VCaP (cell line): ENCODE data around the gene MBLAC1.
A peak's percentile ranks its signal among the peaks of the same experiment; 100 is the strongest.

Source experiments
- H3K27ac ChIP-seq: fragments of 450-650 bp; 2 replicates; pipeline ENCODE4 v1.5.1; 2017
- CTCF ChIP-seq: fragments of 450-650 bp; conservative IDR thresholded peaks from 2 replicates; pipeline ENCODE4 v1.5.1; 2017; ENCODE audit warnings: mild to moderate bottlenecking, moderate library complexity

Gene MBLAC1

GRCh38 chr7:100119072-100119969, 7.4 kb upstream of the MBLAC1 start, which contains the start of the genes CNPY4 and TAF6:
CNPY4 (plus strand) TSS chr7:100119634; CDS start chr7:100119745, 111 bp downstream.
TAF6 (minus strand) TSS chr7:100119358; CDS start chr7:100114209, 5,149 bp downstream.
- H3K27ac ChIP-seq = peak within 1 kb of the TSS; percentile 92
- TF ChIP-seq CTCF = no peak

GRCh38 chr7:100119970-100120732, 6.6 kb upstream of the MBLAC1 start:
- TF ChIP-seq CTCF = no peak
- H3K27ac ChIP-seq = peak overlapping the region; percentile 92

- peak overlapping the region; percentile 92 for H3K27ac ChIP-seq
- no peak for TF ChIP-seq CTCF
Measured at GRCh38 chr7:100120733-100121036, 6.1 kb upstream of the MBLAC1 start.

- no peak for TF ChIP-seq CTCF
- 0 out of 2 replicates have a peak overlapping the region, but pooled peaks have one; percentile 20 for H3K27ac ChIP-seq
Measured at GRCh38 chr7:100122067-100122466, 4.7 kb upstream of the MBLAC1 start.

- H3K27ac ChIP-seq = 0 out of 2 replicates have a peak overlapping the region, but pooled peaks have one; percentile 20
- TF ChIP-seq CTCF = no peak
Measured at GRCh38 chr7:100122568-100122967, 4.2 kb upstream of the MBLAC1 start.

GRCh38 chr7:100124301-100125230, 2.2 kb upstream of the MBLAC1 start:
- TF ChIP-seq CTCF = no peak
- no peak overlapping the region for H3K27ac ChIP-seq
